OCI-LY3 (cell line): ENCODE measurements around the gene EIF4G3.

Source experiments
- CTCF ChIP-seq: fragments of 200-600, 300-600 bp; sonication (generic); IDR thresholded peaks from 2 replicates; pipeline ENCODE4 v1.5.1; 2014; ENCODE audit warnings: antibody characterized with exemption, low read length, low read depth
- EZH2phosphoT487 ChIP-seq: fragments of 200-600 bp; shearing (Covaris generic); IDR thresholded peaks from 2 replicates; pipeline ENCODE4 v1.6.1; 2018; ENCODE audit warnings: antibody characterized with exemption, mixed run types, low read depth

- TF ChIP-seq EZH2phosphoT487, result no peak
- TF ChIP-seq CTCF, result no peak
Observed at GRCh38 chr1:20786253-20787028, 390.3 kb downstream of the EIF4G3 start.
